PC-3 (cell line): ENCODE results near the gene GPATCH1.

Source experiments
- EZH2 ChIP-seq: fragments of 300-600 bp; sonication (generic); IDR thresholded peaks from one replicate; pipeline ENCODE4 v1.6.1; 2017; ENCODE audit warnings: antibody characterized with exemption, mild to moderate bottlenecking, low read length; ENCODE audit not compliant: unreplicated experiment
- EZH2phosphoT487 ChIP-seq: fragments of 300-600 bp; sonication (generic); IDR thresholded peaks from 2 replicates; pipeline ENCODE4 v1.6.1; 2018; ENCODE audit warnings: mild to moderate bottlenecking, antibody characterized with exemption, low read length, borderline replicate concordance
- TF ChIP-seq, protein P1 (sequence below): fragments of 300-600 bp; sonication (generic); conservative IDR thresholded peaks from 2 replicates; pipeline ENCODE4 v1.5.1; 2017; ENCODE audit warnings: antibody characterized with exemption, low read depth, mild to moderate bottlenecking, low read length

GRCh38 chr19:33156334-33156733 lies 75.4 kb downstream of the GPATCH1 start:
- TF ChIP-seq, protein P1, sequence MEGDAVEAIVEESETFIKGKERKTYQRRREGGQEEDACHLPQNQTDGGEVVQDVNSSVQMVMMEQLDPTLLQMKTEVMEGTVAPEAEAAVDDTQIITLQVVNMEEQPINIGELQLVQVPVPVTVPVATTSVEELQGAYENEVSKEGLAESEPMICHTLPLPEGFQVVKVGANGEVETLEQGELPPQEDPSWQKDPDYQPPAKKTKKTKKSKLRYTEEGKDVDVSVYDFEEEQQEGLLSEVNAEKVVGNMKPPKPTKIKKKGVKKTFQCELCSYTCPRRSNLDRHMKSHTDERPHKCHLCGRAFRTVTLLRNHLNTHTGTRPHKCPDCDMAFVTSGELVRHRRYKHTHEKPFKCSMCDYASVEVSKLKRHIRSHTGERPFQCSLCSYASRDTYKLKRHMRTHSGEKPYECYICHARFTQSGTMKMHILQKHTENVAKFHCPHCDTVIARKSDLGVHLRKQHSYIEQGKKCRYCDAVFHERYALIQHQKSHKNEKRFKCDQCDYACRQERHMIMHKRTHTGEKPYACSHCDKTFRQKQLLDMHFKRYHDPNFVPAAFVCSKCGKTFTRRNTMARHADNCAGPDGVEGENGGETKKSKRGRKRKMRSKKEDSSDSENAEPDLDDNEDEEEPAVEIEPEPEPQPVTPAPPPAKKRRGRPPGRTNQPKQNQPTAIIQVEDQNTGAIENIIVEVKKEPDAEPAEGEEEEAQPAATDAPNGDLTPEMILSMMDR: no peak
- TF ChIP-seq EZH2 (no peak), EZH2phosphoT487 (no peak)
